IPS-18a (cell line): ENCODE results near the gene ZNF831.

ENCODE experiments used
- H3K27ac ChIP-seq: one replicate; pipeline ENCODE4 v1.5.1; 2013; ENCODE audit warnings: low read length
- H3K27me3 ChIP-seq: one replicate; pipeline ENCODE4 v1.6.1; 2013; ENCODE audit warnings: mild to moderate bottlenecking, low read length; ENCODE audit not compliant: control insufficient read depth, insufficient read depth
- H3K36me3 ChIP-seq: one replicate; pipeline ENCODE4 v1.6.1; 2013; ENCODE audit warnings: low read depth, low read length; ENCODE audit not compliant: control insufficient read depth
- H3K4me1 ChIP-seq: one replicate; pipeline ENCODE4 v1.6.1; 2013; ENCODE audit warnings: low read depth, low read length; ENCODE audit not compliant: control insufficient read depth
- H3K4me3 ChIP-seq: one replicate; pipeline ENCODE4 v1.5.1; 2013; ENCODE audit warnings: low read length
- H3K9ac ChIP-seq: one replicate; pipeline ENCODE4 v1.6.1; 2013; ENCODE audit warnings: mild to moderate bottlenecking, low read length, moderate library complexity
- H3K9me3 ChIP-seq: one replicate; pipeline ENCODE4 v1.6.1; 2013; ENCODE audit warnings: low read depth, low read length; ENCODE audit not compliant: control insufficient read depth

The ZNF831 gene

DNA sequence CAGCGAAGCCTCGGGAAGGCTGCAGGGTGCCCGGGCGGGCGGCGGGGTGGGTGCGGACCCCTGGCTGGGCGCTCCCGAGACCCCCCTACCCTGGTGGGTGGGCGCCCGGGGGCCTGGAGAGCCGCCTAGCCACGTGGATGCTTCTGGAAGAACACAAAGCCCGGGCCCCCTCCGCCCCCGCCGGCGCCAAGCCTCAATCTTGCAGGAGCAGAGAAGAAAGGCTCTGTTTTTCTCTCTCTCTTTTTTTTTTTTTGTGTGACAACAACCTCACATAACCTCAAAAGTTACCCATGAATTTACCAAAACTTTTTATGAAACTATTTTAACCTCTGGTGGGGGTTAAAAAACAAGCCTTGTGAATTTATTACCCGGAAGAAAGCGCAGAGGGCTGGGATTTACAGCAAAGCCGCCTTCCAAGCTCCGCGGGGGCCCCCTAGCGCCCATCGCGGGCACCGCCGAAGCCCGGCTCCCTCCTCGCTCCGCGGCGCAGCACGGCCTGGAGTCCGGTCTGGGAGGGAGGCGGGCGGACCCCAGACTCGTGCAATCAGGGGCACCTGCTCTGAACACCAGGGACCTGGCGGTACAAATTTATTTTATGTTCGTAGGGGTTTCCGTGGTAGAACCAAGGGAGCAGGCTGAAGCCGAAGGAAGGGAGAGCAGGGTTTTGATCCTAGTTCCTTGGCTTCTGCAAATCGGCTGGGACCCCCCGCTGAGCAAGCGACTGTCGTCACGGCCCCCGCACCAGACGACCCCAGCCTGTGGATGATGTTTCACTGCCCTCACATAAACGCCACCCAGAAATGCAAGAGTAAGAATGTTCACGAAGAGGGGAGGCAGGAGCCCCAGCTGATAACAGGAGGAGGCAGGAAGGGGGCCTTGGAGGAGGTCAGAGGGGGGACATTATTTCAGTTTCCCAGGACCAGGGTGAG is 58.9 kb downstream of the ZNF831 start:
- no peak overlapping the region for H3K27ac ChIP-seq
- no peaks in the 10 kb centered on the region for H3K9me3 ChIP-seq
- H3K4me1 ChIP-seq, result peaks cover 7% of the 10 kb centered on the region
- peak overlapping the region; percentile 74 for H3K4me3 ChIP-seq
- peak overlapping the region; percentile 51 for H3K9ac ChIP-seq
- no peaks in the 10 kb centered on the region for H3K36me3 ChIP-seq
- H3K27me3 ChIP-seq, result peaks cover 42% of the 10 kb centered on the region

DNA sequence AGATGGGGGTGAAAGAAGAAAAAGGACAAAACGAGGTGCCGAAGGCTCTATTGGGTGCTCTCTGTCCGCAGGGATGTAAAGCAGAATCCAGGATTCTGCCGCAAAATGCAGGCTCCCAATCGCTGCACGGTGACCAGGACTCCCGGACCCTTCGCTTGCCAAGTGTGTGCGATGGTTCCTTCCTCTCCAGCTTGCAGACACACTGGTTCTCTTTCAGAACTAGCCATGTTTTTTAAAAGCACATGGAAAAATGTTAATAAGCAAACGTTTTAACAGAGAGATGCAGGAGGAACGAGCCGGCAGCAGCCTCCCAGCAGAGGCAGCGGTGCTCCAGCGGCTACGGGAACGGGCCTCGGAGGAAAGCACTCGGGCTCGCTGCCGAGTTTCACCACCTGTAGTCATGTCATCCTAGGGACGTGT is 59.6 kb downstream of the ZNF831 start:
- Histone ChIP-seq H3K9ac (no peak overlapping the region), H3K27me3 (peaks cover 42% of the 10 kb centered on the region), H3K9me3 (no peaks in the 10 kb centered on the region), H3K4me1 (peaks cover 7% of the 10 kb centered on the region), H3K27ac (no peak overlapping the region), H3K4me3 (peak overlapping the region; percentile 74), H3K36me3 (no peaks in the 10 kb centered on the region)

DNA sequence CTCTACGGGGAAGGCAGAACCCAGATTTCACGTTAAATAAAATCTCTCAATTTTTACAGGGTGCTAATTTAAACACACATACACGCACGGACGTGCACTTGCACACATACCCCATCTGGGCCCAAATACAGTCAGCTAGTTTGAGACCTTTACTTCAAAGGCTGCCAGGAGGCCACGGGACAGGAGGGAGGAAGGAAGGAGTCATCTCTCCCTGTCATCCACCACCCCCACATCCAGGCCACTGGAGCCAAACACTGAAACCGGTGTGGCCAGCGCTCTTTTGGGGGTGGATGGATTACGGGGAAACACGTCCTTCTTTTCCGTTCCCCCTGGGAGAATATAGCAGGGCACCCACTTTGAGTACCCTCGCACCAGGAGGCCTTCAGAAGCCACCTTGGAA is 60.1 kb downstream of the ZNF831 start:
- Histone ChIP-seq H3K27ac (no peak overlapping the region), H3K9me3 (no peaks in the 10 kb centered on the region), H3K27me3 (peaks cover 42% of the 10 kb centered on the region), H3K4me3 (no peak overlapping the region), H3K9ac (no peak overlapping the region), H3K36me3 (no peaks in the 10 kb centered on the region), H3K4me1 (peaks cover 7% of the 10 kb centered on the region)

DNA sequence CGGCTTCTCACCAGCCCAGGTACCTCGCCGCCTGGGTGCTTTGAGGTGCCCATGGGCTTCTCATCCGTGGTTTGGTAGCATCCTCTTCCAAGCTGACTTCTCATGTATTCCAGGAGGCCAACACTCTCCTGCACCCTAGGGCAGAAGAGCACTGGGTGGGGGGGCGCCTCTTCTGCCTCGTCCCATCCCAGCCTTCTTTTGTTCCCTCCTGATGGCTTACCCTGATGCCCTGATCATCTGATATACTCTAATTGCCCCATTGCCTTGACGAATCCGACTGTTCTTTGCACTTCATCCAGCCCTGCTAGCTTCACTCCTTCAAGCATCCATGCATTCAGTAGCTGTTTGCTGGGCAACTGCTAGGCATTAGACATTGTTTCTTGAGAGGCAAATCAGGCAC is 60.6 kb downstream of the ZNF831 start:
- Histone ChIP-seq H3K4me3 (no peak overlapping the region), H3K27ac (no peak overlapping the region), H3K27me3 (peaks cover 42% of the 10 kb centered on the region), H3K4me1 (peaks cover 7% of the 10 kb centered on the region), H3K9ac (no peak overlapping the region), H3K9me3 (no peaks in the 10 kb centered on the region), H3K36me3 (no peaks in the 10 kb centered on the region)

GRCh38 chr20:59230385-59230784 is 66.8 kb downstream of the ZNF831 start:
- no peaks in the 10 kb centered on the region for H3K27me3 ChIP-seq
- H3K4me3 ChIP-seq, result no peak overlapping the region
- no peak overlapping the region for H3K27ac ChIP-seq
- no peaks in the 10 kb centered on the region for H3K4me1 ChIP-seq
- no peaks in the 10 kb centered on the region for H3K36me3 ChIP-seq
- no peaks in the 10 kb centered on the region for H3K9me3 ChIP-seq
- H3K9ac ChIP-seq, result no peak overlapping the region

DNA sequence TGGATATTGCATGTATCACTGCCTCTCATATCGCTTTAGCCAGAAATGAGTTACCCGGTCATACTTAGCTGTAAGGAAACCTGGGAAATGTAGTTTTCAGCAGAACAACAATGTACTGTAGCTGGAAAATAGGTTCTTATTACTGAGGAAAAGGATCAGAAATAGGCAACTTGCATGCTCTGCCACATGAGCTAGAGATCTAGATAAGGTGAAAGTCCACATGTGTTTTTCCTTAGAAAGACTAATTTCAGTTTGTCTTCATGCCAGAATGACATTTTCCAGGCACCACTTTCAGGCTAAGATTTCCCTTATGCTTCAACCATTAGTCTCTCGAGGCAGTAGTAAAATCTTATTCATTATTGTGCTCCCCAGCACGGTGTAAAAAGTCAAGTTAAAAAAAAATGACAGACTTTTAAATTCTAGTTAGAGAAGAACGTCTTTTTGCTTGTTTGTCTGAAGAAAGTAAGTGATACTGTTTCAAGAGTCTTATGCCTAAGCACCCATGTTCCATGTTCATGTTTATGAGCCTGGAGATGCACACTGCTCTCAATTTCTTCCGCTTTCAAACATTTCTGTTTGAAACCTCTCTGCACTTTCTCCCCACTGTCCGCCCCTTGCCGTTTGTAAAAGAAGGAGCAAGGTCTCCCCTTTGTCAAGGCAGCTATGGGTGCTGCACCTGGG is 67.6 kb downstream of the ZNF831 start:
- H3K4me1 ChIP-seq, result no peaks in the 10 kb centered on the region
- H3K4me3 ChIP-seq, result no peak overlapping the region
- H3K36me3 ChIP-seq, result no peaks in the 10 kb centered on the region
- no peak overlapping the region for H3K27ac ChIP-seq
- H3K27me3 ChIP-seq, result no peaks in the 10 kb centered on the region
- no peaks in the 10 kb centered on the region for H3K9me3 ChIP-seq
- H3K9ac ChIP-seq, result no peak overlapping the region

DNA sequence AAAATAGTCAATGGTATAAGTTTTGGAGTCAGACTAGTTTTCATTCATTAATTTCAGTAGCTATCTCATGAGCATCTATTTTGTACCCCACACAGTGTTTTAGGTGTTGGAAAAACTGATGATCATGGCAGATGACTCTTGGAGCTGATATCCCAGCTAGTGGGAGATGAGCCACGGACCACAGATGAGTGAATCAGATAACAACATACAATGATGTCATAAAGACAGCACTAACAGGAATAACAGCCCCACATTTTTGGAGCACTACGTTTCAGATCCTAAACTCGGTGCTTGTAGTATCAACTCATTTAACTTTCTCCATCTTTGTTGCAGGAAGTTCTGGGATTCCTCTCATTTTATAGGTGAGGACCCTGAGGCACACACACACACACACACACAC is 69.0 kb downstream of the ZNF831 start:
- Histone ChIP-seq H3K27me3 (no peaks in the 10 kb centered on the region), H3K9ac (no peak overlapping the region), H3K4me3 (no peak overlapping the region), H3K36me3 (no peaks in the 10 kb centered on the region), H3K27ac (no peak overlapping the region), H3K9me3 (no peaks in the 10 kb centered on the region), H3K4me1 (no peaks in the 10 kb centered on the region)

DNA sequence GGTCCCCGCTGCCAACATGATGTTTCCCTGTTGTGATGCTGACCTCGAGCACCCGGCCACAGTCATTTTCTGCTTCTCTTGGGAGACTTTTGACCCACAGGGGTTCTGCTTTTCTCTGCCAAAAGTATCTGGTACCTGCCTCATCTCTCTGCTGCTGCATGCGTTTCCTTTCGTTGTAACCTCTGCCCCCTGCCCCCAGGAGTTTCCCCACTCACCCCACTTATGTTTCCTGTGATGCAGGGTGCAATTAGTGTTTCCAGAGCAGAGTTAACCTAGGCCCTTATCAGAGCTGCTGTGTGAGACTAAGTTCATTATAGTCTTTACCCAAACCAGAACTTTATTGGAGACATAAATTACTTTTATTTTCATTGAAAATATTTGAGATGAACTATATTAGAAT is 71.6 kb downstream of the ZNF831 start:
- Histone ChIP-seq H3K27ac (no peak overlapping the region), H3K36me3 (no peaks in the 10 kb centered on the region), H3K4me1 (no peaks in the 10 kb centered on the region), H3K4me3 (no peak overlapping the region), H3K9me3 (no peaks in the 10 kb centered on the region), H3K27me3 (no peaks in the 10 kb centered on the region), H3K9ac (no peak overlapping the region)

GRCh38 chr20:59240006-59240405 is 76.4 kb downstream of the ZNF831 start:
- no peak overlapping the region for H3K27ac ChIP-seq

DNA sequence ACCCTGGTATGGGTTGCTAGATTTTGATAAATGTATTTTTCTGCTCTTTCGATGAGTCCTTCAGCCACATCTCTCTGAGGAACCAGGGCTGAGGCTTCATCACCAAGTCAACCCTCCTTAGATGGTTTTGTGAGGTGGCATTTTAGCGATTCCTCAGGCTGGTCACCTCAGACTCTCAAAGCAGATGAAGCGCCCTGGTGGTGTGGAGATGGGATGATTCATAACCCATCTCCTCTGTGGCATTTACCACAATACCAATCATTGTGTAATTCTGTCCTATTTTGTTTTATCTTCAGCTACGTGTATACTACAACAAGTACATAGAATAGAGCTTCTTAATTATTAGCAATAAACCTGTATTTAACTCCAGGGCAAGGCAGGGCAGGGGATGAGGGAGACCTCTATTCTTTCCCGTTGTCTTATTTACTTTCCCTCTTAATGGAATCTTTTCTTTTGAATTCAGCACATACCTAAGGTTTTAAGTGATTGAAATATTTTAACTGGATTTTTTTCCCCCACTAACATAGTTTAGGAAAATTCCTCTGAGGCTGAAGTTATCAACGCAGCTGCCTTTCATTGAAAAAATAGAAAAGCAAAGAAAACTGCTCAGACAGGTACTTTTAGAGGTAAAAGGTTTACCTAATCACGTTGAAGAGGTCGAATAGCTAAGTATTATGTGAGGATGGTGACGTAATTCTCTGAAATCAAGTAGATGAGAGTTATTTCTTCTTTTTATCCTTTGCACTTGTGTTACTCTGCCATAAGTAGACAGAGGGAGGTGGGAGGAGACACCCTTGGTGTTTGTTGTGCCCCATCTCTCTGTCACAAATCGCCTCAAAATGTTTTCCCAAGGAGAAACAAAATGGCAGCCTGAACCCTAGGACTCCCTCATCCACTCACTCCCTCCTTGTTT is 79.3 kb downstream of the ZNF831 start:
- no peak overlapping the region for H3K9ac ChIP-seq
- H3K4me1 ChIP-seq, result peaks cover 20% of the 10 kb centered on the region
- H3K9me3 ChIP-seq, result no peaks in the 10 kb centered on the region
- no peak overlapping the region for H3K4me3 ChIP-seq
- H3K36me3 ChIP-seq, result no peaks in the 10 kb centered on the region
- H3K27me3 ChIP-seq, result no peaks in the 10 kb centered on the region
- no peak overlapping the region for H3K27ac ChIP-seq

More at GRCh38 chr20:59240006-59240405, 76.4 kb downstream of the ZNF831 start:
- Histone ChIP-seq H3K9me3 (no peaks in the 10 kb centered on the region), H3K36me3 (no peaks in the 10 kb centered on the region), H3K27me3 (no peaks in the 10 kb centered on the region), H3K4me3 (no peak overlapping the region), H3K4me1 (peaks cover 13% of the 10 kb centered on the region), H3K9ac (no peak overlapping the region)
